Measurements from ENCODE around the gene HAPLN2.

DNA sequence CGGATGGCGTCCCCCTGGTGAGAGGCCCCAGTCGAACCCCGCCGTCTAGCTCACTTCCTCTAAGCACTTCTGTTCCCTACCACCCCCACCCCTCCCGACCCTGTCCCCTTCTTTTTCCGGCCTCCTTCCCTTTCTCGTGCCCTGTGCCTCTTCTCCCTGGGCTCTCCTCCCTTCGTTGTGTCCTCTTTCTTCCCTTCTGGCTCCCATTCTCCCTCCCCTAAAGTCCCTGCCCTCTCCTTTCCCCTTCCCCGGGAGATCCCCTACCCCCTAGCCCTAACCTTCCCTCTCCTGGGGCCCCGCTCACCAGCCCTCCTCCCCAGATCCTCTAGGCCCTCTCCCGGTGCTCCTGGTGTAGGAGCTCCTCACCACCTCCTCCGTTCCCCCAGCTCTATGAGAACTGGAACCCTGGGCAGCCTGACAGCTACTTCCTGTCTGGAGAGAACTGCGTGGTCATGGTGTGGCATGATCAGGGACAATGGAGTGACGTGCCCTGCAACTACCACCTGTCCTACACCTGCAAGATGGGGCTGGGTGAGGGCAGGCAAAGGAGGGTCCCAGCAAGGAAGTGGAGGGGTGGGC lies 38.6 kb downstream of the HAPLN2 start:
- no peak for TF ChIP-seq TCF7 (CRISPR knock-in tag; IDR thresholded peaks at IDR 0.05; ENCODE audit: low read depth)
- no peak for TF ChIP-seq FOXK1 (CRISPR knock-in tag; IDR thresholded peaks at IDR 0.05)
- TF ChIP-seq, protein P1, sequence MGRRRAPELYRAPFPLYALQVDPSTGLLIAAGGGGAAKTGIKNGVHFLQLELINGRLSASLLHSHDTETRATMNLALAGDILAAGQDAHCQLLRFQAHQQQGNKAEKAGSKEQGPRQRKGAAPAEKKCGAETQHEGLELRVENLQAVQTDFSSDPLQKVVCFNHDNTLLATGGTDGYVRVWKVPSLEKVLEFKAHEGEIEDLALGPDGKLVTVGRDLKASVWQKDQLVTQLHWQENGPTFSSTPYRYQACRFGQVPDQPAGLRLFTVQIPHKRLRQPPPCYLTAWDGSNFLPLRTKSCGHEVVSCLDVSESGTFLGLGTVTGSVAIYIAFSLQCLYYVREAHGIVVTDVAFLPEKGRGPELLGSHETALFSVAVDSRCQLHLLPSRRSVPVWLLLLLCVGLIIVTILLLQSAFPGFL (CRISPR knock-in tag; IDR thresholded peaks at IDR 0.05; ENCODE audit: borderline replicate concordance) = no peak
- TF ChIP-seq, protein P2, sequence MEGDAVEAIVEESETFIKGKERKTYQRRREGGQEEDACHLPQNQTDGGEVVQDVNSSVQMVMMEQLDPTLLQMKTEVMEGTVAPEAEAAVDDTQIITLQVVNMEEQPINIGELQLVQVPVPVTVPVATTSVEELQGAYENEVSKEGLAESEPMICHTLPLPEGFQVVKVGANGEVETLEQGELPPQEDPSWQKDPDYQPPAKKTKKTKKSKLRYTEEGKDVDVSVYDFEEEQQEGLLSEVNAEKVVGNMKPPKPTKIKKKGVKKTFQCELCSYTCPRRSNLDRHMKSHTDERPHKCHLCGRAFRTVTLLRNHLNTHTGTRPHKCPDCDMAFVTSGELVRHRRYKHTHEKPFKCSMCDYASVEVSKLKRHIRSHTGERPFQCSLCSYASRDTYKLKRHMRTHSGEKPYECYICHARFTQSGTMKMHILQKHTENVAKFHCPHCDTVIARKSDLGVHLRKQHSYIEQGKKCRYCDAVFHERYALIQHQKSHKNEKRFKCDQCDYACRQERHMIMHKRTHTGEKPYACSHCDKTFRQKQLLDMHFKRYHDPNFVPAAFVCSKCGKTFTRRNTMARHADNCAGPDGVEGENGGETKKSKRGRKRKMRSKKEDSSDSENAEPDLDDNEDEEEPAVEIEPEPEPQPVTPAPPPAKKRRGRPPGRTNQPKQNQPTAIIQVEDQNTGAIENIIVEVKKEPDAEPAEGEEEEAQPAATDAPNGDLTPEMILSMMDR (IDR thresholded peaks at IDR 0.05) = no peak
- TF ChIP-seq, protein P3, sequence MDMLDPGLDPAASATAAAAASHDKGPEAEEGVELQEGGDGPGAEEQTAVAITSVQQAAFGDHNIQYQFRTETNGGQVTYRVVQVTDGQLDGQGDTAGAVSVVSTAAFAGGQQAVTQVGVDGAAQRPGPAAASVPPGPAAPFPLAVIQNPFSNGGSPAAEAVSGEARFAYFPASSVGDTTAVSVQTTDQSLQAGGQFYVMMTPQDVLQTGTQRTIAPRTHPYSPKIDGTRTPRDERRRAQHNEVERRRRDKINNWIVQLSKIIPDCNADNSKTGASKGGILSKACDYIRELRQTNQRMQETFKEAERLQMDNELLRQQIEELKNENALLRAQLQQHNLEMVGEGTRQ (CRISPR knock-in tag; IDR thresholded peaks at IDR 0.05) = no peak
- no peak for TF ChIP-seq MLX (CRISPR knock-in tag; IDR thresholded peaks at IDR 0.05)
- TF ChIP-seq, protein P4, sequence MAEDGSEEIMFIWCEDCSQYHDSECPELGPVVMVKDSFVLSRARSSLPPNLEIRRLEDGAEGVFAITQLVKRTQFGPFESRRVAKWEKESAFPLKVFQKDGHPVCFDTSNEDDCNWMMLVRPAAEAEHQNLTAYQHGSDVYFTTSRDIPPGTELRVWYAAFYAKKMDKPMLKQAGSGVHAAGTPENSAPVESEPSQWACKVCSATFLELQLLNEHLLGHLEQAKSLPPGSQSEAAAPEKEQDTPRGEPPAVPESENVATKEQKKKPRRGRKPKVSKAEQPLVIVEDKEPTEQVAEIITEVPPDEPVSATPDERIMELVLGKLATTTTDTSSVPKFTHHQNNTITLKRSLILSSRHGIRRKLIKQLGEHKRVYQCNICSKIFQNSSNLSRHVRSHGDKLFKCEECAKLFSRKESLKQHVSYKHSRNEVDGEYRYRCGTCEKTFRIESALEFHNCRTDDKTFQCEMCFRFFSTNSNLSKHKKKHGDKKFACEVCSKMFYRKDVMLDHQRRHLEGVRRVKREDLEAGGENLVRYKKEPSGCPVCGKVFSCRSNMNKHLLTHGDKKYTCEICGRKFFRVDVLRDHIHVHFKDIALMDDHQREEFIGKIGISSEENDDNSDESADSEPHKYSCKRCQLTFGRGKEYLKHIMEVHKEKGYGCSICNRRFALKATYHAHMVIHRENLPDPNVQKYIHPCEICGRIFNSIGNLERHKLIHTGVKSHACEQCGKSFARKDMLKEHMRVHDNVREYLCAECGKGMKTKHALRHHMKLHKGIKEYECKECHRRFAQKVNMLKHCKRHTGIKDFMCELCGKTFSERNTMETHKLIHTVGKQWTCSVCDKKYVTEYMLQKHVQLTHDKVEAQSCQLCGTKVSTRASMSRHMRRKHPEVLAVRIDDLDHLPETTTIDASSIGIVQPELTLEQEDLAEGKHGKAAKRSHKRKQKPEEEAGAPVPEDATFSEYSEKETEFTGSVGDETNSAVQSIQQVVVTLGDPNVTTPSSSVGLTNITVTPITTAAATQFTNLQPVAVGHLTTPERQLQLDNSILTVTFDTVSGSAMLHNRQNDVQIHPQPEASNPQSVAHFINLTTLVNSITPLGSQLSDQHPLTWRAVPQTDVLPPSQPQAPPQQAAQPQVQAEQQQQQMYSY (CRISPR knock-in tag; IDR thresholded peaks at IDR 0.05) = no peak
- no peak for TF ChIP-seq KAT7 (CRISPR knock-in tag; IDR thresholded peaks at IDR 0.05; ENCODE audit: borderline replicate concordance)
